OCI-LY3 (cell line): ENCODE results near the gene CKMT2.

Experiments used
- EZH2phosphoT487 ChIP-seq: fragments of 200-600 bp; shearing (Covaris generic); IDR thresholded peaks from 2 replicates; pipeline ENCODE4 v1.6.1; 2018; ENCODE audit warnings: antibody characterized with exemption, mixed run types, low read depth
- TF ChIP-seq, protein P1 (sequence below): fragments of 200-600, 300-600 bp; sonication (generic); IDR thresholded peaks from 2 replicates; pipeline ENCODE4 v1.5.1; 2014; ENCODE audit warnings: antibody characterized with exemption, low read length, low read depth

DNA sequence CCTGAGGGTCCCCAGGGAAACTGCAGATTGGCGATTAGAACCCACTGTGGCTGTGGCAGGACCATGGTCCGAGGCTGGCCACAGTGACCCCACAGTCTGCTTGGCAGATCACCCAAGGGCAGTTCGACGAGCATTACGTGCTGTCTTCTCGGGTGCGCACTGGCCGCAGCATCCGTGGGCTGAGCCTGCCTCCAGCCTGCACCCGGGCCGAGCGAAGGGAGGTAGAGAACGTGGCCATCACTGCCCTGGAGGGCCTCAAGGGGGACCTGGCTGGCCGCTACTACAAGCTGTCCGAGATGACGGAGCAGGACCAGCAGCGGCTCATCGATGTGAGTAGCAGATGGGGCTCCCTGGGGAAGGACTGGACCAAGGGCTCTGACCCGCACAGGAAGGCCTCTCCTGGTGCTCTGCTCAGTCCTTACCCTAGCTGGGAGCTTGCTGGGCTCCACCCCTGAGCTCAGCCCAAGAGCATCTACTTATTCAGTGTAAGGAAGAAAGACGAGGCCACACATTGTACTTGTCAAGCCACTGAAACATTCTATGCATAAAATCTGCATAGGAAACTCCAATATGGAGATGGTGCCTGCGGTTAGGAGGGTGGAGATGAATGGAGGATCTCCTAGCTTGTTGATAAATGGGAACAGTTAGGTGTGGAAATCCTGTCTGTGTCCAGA, 21.9 kb downstream of the CKMT2 start:
- TF ChIP-seq, protein P1, sequence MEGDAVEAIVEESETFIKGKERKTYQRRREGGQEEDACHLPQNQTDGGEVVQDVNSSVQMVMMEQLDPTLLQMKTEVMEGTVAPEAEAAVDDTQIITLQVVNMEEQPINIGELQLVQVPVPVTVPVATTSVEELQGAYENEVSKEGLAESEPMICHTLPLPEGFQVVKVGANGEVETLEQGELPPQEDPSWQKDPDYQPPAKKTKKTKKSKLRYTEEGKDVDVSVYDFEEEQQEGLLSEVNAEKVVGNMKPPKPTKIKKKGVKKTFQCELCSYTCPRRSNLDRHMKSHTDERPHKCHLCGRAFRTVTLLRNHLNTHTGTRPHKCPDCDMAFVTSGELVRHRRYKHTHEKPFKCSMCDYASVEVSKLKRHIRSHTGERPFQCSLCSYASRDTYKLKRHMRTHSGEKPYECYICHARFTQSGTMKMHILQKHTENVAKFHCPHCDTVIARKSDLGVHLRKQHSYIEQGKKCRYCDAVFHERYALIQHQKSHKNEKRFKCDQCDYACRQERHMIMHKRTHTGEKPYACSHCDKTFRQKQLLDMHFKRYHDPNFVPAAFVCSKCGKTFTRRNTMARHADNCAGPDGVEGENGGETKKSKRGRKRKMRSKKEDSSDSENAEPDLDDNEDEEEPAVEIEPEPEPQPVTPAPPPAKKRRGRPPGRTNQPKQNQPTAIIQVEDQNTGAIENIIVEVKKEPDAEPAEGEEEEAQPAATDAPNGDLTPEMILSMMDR, result no peak
- TF ChIP-seq EZH2phosphoT487, result no peak
